Lung (tissue), 12 donors: ENCODE results near the gene PEAR1. TPM values are rescaled to one million over a fixed set of nuclear protein-coding genes. Genes with fewer than 3 reads are reported as not detected.

Source experiments
- ATAC-seq: fragments of 200-7000 bp; cut with Tn5 transposase; one replicate; pipeline ENCODE4 v1.9.1; 2020; ENCODE audit warnings: moderate number of reproducible peaks; ENCODE audit not compliant: insufficient read depth, low FRiP score
- DNase-seq, 3 donors: peaks; one replicate each; pipeline ENCODE4 v3.0.0-alpha.2; 2013 to 2017
- H3K27ac ChIP-seq, 2 donors: one replicate each; pipeline ENCODE4 v1.5.1; 2013; ENCODE audit warnings: mild to moderate bottlenecking in 2 of 2, moderate library complexity in 2 of 2, control low read depth in 1 of 2, inconsistent platforms in 1 of 2, low read depth in 1 of 2, low read length in 1 of 2
- H3K27me3 ChIP-seq, 3 donors: one replicate each; pipeline ENCODE4 v1.5.1; 2013; ENCODE audit warnings: low read length in 2 of 3; ENCODE audit not compliant: control insufficient read depth in 3 of 3, insufficient read depth in 3 of 3
- H3K36me3 ChIP-seq, 4 donors: one replicate each; pipeline ENCODE4 v1.5.1; 2013; ENCODE audit warnings: low read length in 4 of 4, mild to moderate bottlenecking in 1 of 4, moderate library complexity in 1 of 4; ENCODE audit not compliant: control insufficient read depth in 4 of 4, insufficient read depth in 4 of 4
- H3K4me1 ChIP-seq, 5 donors: one replicate each; pipeline ENCODE4 v1.5.1; 2013; ENCODE audit warnings: low read length in 5 of 5, mild to moderate bottlenecking in 2 of 5, moderate library complexity in 1 of 5; ENCODE audit not compliant: control insufficient read depth in 5 of 5, insufficient read depth in 5 of 5
- H3K4me3 ChIP-seq: one replicate; pipeline ENCODE4 v1.5.1; 2013; ENCODE audit warnings: mild to moderate bottlenecking, control low read depth, moderate library complexity
- H3K9ac ChIP-seq, 2 donors: one replicate each; pipeline ENCODE4 v1.5.1; 2013; ENCODE audit warnings: low read length in 2 of 2, control low read depth in 1 of 2; ENCODE audit not compliant: insufficient read depth in 1 of 2
- H3K9me3 ChIP-seq, 4 donors: one replicate each; pipeline ENCODE4 v1.5.1; 2013; ENCODE audit warnings: low read length in 3 of 4, mild to moderate bottlenecking in 1 of 4, moderate library complexity in 1 of 4; ENCODE audit not compliant: control insufficient read depth in 4 of 4, insufficient read depth in 3 of 4
- WGBS, 2 donors: extraction: QIAGEN DNeasy Blood & Tissue Kit; methylation state at CpG; one replicate each; pipeline ENCODE4 v1.1.7; 2013; 5-methylcytosine and 5-hydroxymethylcytosine counted together
- polyA plus RNA-seq, 2 donors: library from polyadenylated mRNA; stranded (reverse); fragments of 200-250 nt; gene quantifications; one replicate each; pipeline ENCODE4 v1.2.1, GENCODE V29; 2013
- total RNA-seq, 2 donors: library from RNA; depleted of rRNA in 1 of 2; stranded (reverse); fragments of >200 nt in 1 of 2; gene quantifications; one replicate each; pipeline ENCODE4 v1.2.1, GENCODE V29; 2014 to 2021
- TF ChIP-seq, protein P1 (sequence below): IDR thresholded peaks from 2 replicates; pipeline ENCODE4 v1.5.1; 2012; ENCODE audit warnings: mild to moderate bottlenecking; ENCODE audit errors: control extremely low read depth, extremely low read depth
- donor health status: control.
- donor health status: control.
- donor health status: Bipolar disorder and iron deficiency.
- donor health status: healthy.
- donor health status: DM: yes; HTN: yes; CAD: no.

The PEAR1 gene
- total and polyA plus RNA-seq, 4 donors: 7.6 to 15.3 (median 12.9) TPM

DNA sequence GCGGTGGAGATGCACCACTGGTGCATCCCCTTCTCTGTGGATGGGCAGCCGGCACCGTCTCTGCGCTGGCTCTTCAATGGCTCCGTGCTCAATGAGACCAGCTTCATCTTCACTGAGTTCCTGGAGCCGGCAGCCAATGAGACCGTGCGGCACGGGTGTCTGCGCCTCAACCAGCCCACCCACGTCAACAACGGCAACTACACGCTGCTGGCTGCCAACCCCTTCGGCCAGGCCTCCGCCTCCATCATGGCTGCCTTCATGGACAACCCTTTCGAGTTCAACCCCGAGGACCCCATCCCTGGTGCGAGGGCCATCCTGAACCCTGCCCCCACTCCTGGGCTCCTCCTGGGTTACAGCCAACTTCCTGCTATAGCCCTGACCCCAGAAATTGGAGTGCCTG is 19.9 kb upstream of the PEAR1 start:
- ATAC-seq: no peak
- WGBS, 2 donors: 93 to 96% methylated on average over 18 of the region's 18 CpGs
- TF ChIP-seq, protein P1, sequence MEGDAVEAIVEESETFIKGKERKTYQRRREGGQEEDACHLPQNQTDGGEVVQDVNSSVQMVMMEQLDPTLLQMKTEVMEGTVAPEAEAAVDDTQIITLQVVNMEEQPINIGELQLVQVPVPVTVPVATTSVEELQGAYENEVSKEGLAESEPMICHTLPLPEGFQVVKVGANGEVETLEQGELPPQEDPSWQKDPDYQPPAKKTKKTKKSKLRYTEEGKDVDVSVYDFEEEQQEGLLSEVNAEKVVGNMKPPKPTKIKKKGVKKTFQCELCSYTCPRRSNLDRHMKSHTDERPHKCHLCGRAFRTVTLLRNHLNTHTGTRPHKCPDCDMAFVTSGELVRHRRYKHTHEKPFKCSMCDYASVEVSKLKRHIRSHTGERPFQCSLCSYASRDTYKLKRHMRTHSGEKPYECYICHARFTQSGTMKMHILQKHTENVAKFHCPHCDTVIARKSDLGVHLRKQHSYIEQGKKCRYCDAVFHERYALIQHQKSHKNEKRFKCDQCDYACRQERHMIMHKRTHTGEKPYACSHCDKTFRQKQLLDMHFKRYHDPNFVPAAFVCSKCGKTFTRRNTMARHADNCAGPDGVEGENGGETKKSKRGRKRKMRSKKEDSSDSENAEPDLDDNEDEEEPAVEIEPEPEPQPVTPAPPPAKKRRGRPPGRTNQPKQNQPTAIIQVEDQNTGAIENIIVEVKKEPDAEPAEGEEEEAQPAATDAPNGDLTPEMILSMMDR: no peak

DNA sequence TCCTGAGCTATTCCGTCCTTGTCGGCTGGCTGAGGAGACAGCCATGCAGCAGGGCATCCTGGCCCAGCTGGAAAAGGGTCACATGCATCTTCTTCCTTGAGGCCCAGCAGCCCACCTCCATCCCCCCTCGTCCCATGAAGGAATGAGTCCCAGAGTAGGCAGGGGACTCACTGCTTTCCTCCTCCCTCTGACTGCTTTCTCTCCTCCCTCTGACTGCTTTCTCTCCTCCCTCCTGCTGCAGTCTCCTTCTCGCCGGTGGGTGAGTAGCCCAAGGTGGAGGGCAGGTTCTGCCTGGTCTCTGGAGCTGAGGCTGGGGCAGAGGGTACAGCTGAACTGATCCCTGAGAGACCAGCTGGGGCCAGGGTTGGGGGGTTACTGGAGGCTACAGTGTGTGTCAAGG is 19.4 kb upstream of the PEAR1 start:
- Histone ChIP-seq H3K27me3 (peaks cover 0 to 17% (median 0%) of the 10 kb centered on the region in 3 donors), H3K4me1 (peaks cover 0 to 10% (median 0%) of the 10 kb centered on the region in 5 donors), H3K9ac (no peak overlapping the region), H3K9me3 (no peaks in the 10 kb centered on the region), H3K27ac (no peak overlapping the region), H3K36me3 (no peaks in the 10 kb centered on the region), H3K4me3 (no peak overlapping the region)
- no peak for DNase-seq
- 82 to 90% methylated on average over 5 of the region's 5 CpGs for WGBS, 2 donors
- no peak for ATAC-seq
- TF ChIP-seq, protein P1: no peak

More for the DNA sequence above, 19.9 kb upstream of the PEAR1 start:
- Histone ChIP-seq H3K36me3 (no peaks in the 10 kb centered on the region), H3K27ac (no peak overlapping the region), H3K27me3 (peaks cover 0 to 16% (median 0%) of the 10 kb centered on the region in 3 donors), H3K9me3 (no peaks in the 10 kb centered on the region), H3K9ac (no peak overlapping the region), H3K4me1 (peaks cover 0 to 10% (median 0%) of the 10 kb centered on the region in 5 donors), H3K4me3 (no peak overlapping the region)
- no peak for DNase-seq

DNA sequence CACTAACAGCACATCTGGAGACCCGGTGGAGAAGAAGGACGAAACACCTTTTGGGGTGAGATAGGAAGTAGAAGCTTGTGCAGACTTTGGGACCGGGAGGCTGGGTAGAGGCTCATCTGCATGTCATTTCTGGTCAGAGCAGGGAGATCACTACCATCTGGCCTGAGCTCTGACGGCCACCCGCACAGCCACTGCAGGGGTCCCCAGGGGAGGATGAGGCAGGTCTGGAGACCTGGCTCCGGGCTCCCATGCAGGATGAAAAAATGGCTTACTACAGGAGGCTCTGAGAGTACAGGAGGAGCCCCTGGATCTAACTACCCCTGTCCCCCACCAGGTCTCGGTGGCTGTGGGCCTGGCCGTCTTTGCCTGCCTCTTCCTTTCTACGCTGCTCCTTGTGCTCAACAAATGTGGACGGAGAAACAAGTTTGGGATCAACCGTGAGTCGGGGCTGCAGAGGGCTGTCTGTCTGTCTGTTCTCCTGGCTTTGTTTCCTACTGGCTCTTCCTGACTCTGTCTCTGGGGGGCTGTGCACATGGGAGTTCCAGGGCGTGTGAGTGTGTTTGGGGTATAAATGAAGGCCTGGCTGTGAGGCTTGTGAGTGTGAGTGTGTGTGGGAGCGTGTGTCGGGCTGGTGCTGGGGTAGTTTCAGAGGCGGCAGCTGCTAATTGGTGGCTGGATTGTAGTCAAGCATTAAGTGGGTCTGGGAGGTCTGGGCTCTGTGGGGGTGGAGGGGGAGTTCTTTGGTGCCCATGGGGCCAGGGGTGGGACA is 18.8 kb upstream of the PEAR1 start:
- peaks cover 0 to 10% (median 0%) of the 10 kb centered on the region in 5 donors for H3K4me1 ChIP-seq
- H3K9ac ChIP-seq: no peak overlapping the region
- H3K9me3 ChIP-seq: no peaks in the 10 kb centered on the region
- no peak overlapping the region for H3K27ac ChIP-seq
- TF ChIP-seq, protein P1: no peak
- ATAC-seq (no peak), DNase-seq (no peak)
- WGBS, 2 donors: 84 to 88% methylated on average over 16 of the region's 16 CpGs
- H3K36me3 ChIP-seq: no peaks in the 10 kb centered on the region
- no peak overlapping the region for H3K4me3 ChIP-seq
- H3K27me3 ChIP-seq: peaks cover 0 to 19% (median 0%) of the 10 kb centered on the region in 3 donors

DNA sequence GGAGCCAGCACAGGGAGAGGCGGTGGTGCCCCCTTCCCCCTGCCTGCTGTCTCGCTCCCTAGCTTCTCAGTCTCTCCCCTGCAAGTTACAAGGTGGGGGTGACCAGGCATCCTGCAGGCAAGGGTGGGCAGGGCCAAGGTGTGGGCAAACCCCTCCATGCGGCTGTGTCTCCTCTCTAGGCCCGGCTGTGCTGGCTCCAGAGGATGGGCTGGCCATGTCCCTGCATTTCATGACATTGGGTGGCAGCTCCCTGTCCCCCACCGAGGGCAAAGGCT is 18.2 kb upstream of the PEAR1 start:
- DNase-seq (no peak), ATAC-seq (no peak)
- TF ChIP-seq, protein P1: no peak
- Histone ChIP-seq H3K27me3 (peaks cover 0 to 19% (median 0%) of the 10 kb centered on the region in 3 donors), H3K27ac (no peak overlapping the region), H3K9me3 (no peaks in the 10 kb centered on the region), H3K9ac (no peak overlapping the region), H3K36me3 (no peaks in the 10 kb centered on the region), H3K4me3 (no peak overlapping the region), H3K4me1 (peaks cover 0 to 10% (median 0%) of the 10 kb centered on the region in 5 donors)
- WGBS, 2 donors: 80 to 91% methylated on average over 5 of the region's 5 CpGs
